Stimulated activated CD8-positive, alpha-beta memory T cell treated with anti-CD3 and anti-CD28 coated beads, Interleukin-12 subunit alpha, Interleukin-12 subunit beta, amount 100 ng/mL, for 1 hour (primary cell): ENCODE results near the gene DUOX1.

Experiments used
- DNase-seq: peaks from one replicate; pipeline ENCODE4 v3.0.0-alpha.2; 2020; ENCODE audit warnings: low read depth

The DUOX1 gene

GRCh38 chr15:45143946-45144345 lies 14.2 kb downstream of the DUOX1 start:
- no peak for DNase-seq

DNA sequence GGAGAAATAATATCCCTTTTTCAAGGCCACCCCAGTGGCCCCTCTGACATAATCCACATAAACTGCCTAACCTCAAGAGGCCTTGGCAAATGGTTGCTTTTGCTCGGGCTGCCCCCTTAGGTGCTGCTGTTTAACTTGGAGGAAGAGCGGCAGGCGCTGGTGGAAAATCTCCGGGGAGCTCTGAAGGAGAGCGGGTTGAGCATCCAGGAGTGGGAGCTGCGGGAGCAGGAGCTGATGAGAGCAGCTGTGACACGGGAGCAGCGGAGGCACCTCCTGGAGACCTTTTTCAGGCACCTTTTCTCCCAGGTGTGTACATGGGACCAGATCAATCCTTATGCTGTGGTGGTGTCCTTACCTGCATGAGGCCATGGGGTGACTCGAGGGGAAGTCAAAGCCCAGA lies 15.0 kb downstream of the DUOX1 start:
- no peak for DNase-seq

- no peak for DNase-seq
Observed at GRCh38 chr15:45146405-45146804, 16.6 kb downstream of the DUOX1 start.

- DNase-seq: no peak
Observed at GRCh38 chr15:45147606-45148005, 17.8 kb downstream of the DUOX1 start.

DNA sequence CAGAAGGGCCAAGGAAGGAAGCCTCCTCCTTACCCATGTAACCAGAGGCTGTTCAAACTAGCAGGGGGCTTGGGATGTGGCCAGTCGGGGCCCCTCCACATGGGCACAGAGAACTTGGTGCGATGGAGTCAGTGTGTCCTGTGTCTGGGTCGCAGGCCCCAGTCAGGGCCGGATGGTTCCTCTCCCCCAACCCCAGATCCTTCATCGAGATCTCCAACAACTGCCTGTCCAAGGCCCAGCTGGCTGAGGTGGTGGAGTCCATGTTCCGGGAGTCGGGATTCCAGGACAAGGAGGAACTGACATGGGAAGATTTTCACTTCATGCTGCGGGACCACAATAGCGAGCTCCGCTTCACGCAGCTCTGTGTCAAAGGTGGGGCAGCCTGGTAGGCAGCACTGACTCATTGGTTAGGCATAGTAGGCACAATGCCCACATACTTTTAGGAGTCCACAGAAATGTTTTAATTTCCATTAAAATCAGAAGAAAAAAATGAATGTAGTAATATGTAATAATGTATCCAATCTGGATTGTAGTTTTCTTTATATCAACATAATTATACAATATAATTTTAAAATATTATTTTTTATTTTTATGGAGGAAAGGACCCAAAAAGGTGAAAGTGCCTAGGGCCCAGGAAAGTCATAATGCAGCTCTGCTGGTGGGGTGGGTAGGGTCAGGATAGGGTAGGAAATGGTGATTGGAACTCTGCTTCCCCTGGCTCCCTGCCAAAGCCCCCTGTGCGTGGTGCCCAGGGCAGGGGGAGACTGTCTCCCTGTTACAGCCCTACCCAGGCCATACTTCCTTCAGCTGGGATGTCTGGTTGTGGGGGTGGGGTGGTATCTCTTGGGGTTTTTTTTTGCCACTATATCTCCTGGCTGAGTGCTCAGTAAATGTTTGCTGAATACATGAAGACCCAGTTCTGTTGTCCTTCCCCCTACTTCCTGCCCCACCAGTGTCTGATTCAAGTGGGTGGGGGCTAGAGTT lies 18.6 kb downstream of the DUOX1 start:
- DNase-seq: no peak

DNA sequence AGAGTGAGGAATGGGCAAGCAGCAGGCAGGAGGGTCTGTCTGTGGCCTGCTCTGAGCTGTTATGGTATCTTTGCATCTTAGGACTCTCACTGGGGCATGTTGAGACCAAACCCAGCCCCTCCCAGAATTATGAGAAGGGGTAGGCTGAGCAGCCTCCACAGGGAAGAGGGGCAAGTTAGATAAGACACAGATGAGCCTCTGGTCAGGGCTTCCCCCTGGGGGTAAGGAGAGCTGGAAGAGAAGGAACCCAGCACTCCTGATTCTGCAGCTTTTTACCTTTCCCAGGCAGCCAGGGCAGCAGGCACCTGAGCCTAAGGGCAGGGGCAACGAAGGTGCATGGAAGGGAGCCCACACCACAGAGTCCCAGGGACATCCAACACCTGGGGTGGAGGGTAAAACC lies 19.3 kb downstream of the DUOX1 start:
- DNase-seq: no peak

DNA sequence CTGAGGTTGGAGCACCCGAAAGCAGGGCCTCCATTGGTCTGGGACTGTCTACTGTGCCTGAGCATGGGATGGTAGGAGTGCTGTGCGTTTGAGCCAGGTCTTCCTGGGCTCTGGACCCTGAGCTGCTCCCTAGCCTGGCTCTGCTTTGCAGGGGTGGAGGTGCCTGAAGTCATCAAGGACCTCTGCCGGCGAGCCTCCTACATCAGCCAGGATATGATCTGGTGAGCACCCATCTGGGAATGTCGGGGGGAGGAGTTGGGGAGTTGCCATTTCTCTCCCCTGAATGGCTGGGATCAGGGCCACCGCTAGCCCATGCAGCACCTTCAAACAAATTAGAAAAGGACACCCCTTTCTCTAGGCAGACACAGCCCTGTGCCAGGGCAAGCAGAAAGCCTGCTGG lies 20.7 kb downstream of the DUOX1 start:
- no peak for DNase-seq

- no peak for DNase-seq
Observed at GRCh38 chr15:45150997-45151396, 21.2 kb downstream of the DUOX1 start.

- DNase-seq: no peak
Observed at GRCh38 chr15:45151998-45152828, 22.4 kb downstream of the DUOX1 start.

DNA sequence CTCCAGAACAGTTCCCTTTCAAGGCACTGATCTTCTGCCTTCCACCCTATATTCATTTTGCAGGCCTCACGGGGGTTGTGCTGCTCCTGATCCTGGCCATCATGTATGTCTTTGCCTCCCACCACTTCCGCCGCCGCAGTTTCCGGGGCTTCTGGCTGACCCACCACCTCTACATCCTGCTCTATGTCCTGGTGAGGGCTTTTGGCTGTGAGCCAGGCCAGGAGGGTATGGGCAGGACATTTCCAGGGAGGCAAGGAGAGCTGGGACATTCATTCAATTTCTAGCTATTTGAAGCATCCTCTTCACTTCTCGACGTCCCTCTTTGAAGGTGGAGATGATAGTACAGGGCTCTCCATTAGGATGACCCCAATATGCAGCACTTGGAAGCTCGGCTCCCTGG lies 25.9 kb downstream of the DUOX1 start:
- DNase-seq: no peak

DNA sequence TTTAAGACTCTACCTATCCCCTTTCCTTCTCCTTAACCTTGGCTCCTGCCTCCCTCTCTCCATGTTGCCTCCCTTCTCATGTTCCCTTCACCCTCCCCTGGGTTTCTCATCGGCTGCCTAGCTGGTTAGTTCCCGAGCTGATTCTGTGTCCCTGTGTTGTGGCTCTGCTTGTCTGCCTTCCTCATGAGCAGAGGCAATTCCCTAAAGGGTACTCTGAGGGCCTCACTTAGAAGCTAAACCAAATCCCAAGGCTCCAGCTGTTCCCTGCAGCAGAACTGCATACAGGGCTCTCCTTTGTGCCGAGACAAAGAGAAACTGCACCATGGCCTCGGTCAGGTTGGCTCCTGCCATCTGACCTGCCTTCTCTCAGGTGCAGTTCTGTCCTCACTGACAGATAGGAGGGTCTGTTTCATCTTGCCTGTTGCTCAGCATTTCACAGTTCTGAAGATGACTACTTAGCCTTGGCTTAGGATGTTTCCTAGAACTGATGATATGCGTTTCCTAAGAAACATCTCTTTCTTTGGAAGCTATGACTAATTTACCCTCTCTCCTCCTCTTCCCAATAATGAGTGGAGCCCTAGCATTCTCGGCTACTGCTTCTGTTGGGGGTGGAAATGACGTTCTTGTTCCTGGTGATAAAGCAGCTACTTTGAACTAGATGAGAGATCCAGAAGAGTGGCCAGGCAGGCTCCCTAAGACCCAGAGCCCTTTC lies 27.1 kb downstream of the DUOX1 start:
- DNase-seq: no peak

GRCh38 chr15:45157974-45158373 lies 28.2 kb downstream of the DUOX1 start:
- DNase-seq: no peak

GRCh38 chr15:45161666-45162065 lies 31.9 kb downstream of the DUOX1 start:
- no peak for DNase-seq

DNA sequence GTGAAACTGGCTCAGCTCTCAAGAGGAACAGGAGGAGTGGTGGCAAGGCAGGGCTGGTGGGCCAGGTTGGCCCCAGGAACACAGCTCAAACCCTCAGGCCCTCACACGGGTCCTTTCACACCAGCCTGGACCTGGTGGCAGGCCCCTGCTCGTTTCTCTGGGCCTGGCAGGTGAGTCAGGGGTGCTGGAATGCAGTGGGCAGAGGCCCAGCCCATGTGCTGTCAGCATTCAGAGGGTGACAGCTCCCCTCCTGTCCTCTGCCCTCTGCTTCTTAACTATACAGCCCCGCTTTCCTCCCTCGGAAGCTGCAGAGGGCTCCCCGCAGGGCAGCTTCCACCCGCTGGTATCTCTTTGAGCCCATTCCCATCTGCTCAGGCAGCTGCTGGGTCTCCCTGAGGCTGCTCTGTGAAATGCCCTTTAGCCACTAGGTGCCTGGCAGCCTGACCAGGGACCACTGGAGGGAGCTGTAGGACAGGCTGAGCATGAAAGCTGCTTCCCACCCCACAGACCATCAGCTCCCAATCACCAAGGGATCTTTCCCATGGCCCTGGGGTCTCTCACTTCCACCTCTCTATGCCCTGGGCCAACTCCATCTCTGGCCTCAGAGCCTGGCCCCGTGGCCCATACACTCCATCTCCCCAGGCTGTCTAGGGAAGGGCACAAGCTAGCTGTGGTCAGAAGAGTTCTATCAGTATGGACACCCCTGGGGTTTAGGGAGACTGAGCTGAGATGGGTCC lies 33.1 kb downstream of the DUOX1 start:
- peak; percentile 45 for DNase-seq

DNA sequence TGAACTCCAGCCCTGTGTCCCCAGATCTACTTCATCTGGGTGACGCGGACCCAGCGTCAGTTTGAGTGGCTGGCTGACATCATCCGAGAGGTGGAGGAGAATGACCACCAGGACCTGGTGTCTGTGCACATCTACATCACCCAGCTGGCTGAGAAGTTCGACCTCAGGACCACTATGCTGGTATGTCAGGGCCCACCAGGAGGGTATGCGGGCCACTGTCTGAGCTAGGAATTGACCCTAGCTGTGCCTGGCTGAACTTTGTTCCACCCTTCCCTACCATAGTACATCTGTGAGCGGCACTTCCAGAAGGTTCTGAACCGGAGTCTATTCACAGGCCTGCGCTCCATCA lies 33.7 kb downstream of the DUOX1 start:
- DNase-seq: no peak

GRCh38 chr15:45164914-45165313 lies 35.1 kb downstream of the DUOX1 start:
- no peak for DNase-seq

DNA sequence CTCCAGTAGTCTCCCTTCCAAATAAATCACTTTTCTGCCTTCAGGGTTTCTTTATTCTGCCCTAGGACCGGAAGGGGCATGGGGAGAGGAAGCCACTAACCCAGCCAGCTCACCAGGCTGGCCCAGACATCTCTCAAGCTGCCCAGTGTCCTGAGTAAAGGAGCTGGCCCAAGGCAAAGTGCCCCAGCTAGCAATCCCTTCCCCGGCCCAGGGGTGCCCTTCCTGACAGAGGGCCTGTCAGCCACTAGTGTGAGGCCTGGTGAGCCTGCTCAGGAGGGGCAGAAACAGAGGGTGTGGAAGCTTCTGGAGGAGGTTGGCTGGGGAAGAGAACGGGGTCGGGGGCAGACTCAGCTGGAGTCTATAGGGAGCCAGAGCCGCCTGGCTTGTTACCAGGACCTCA lies 35.7 kb downstream of the DUOX1 start:
- no peak for DNase-seq

- DNase-seq: peak; percentile 68
Observed at GRCh38 chr15:45166834-45167630, 37.2 kb downstream of the DUOX1 start.

DNA sequence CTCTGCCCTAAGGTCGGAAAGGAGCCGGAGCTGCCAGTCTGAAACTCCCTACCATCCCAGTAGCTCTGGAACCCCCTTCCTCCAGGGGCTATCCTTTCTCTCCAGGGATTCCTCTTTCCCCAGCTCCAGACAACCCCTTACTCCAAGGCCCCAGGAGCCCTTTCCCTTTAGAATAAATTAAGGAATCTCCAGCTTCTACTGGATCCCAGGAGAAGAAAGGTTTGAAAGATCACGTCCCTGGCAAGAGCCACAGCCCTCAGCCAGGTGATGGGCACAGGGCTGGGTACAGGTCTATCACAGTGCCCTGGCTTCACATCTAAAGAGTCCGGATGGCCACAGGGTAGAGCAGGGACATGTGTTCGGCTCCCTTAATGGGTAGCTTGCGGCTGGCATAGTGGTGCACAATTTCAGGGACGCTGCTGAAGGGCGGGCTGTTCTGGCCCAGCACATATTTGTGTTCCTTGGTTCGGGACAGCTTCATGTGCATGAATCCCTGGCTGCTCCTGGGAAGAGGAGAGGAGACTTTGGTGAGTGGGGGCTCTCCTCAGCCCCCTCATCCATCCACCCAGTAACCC lies 37.9 kb downstream of the DUOX1 start:
- DNase-seq: no peak

- DNase-seq: no peak
Observed at GRCh38 chr15:45168286-45168685, 38.5 kb downstream of the DUOX1 start.
